NCI-H2081 treated with DMSO at 0.1 percent for 48 hours (cell line): Measurements from ENCODE around the gene FDX1.

Experiments used
- DNase-seq: peaks from one replicate; lab custom pipeline; 2025; lab: John Stamatoyannopoulos, UW

The FDX1 gene

GRCh38 chr11:110467556-110467955, 37.8 kb downstream of the FDX1 start:
- no peak for DNase-seq

- no peak for DNase-seq
Observed at GRCh38 chr11:110468121-110468520, 38.4 kb downstream of the FDX1 start.

GRCh38 chr11:110469127-110469526, 39.4 kb downstream of the FDX1 start:
- no peak for DNase-seq

GRCh38 chr11:110470716-110471115, 41.0 kb downstream of the FDX1 start:
- no peak for DNase-seq

GRCh38 chr11:110471371-110471770, 41.6 kb downstream of the FDX1 start:
- DNase-seq: no peak

- DNase-seq: no peak
Observed at GRCh38 chr11:110472858-110473257, 43.1 kb downstream of the FDX1 start.

GRCh38 chr11:110473706-110474105, 44.0 kb downstream of the FDX1 start:
- DNase-seq: no peak

- DNase-seq: no peak
Observed at GRCh38 chr11:110474578-110474977, 44.8 kb downstream of the FDX1 start.

GRCh38 chr11:110475671-110476070, 45.9 kb downstream of the FDX1 start:
- no peak for DNase-seq

GRCh38 chr11:110478410-110478809, 48.7 kb downstream of the FDX1 start:
- DNase-seq: no peak

GRCh38 chr11:110479108-110480101, 49.7 kb downstream of the FDX1 start:
- DNase-seq: no peak

GRCh38 chr11:110481523-110481922, 51.8 kb downstream of the FDX1 start:
- no peak for DNase-seq

- DNase-seq: no peak
Observed at GRCh38 chr11:110486156-110486555, 56.4 kb downstream of the FDX1 start.

- DNase-seq: no peak
Observed at GRCh38 chr11:110488446-110488845, 58.7 kb downstream of the FDX1 start.

GRCh38 chr11:110490886-110491285, 61.1 kb downstream of the FDX1 start:
- DNase-seq: no peak

GRCh38 chr11:110491577-110492320, 62.0 kb downstream of the FDX1 start:
- DNase-seq: no peak

- DNase-seq: no peak
Observed at GRCh38 chr11:110492321-110492685, 62.6 kb downstream of the FDX1 start.

GRCh38 chr11:110493346-110493745, 63.6 kb downstream of the FDX1 start:
- no peak for DNase-seq

GRCh38 chr11:110497231-110497978, 67.7 kb downstream of the FDX1 start:
- DNase-seq: no peak

- no peak for DNase-seq
Observed at GRCh38 chr11:110501428-110501827, 71.7 kb downstream of the FDX1 start.

- no peak for DNase-seq
Observed at GRCh38 chr11:110505528-110506284, 76.0 kb downstream of the FDX1 start.

GRCh38 chr11:110507328-110507727, 77.6 kb downstream of the FDX1 start:
- no peak for DNase-seq
